GM12892 (cell line): ENCODE results near the gene LAMA1.

Experiments
- POLR2A ChIP-seq: IDR thresholded peaks from 2 replicates; pipeline ENCODE4 v1.6.1; 2011; ENCODE audit warnings: low read depth, low read length, control low read depth
- POLR2AphosphoS5 ChIP-seq: IDR thresholded peaks from 2 replicates; pipeline ENCODE4 v1.6.1; 2011; ENCODE audit warnings: low read depth, low read length, control low read depth
- TAF1 ChIP-seq: IDR thresholded peaks from 2 replicates; pipeline ENCODE4 v1.6.1; 2011; ENCODE audit warnings: low read depth, mild to moderate bottlenecking, control low read depth, low read length, borderline replicate concordance

- TF ChIP-seq POLR2A = no peak
- no peak for TF ChIP-seq TAF1
- no peak for TF ChIP-seq POLR2AphosphoS5
Observed at GRCh38 chr18:7158216-7158615, 40.6 kb upstream of the LAMA1 start.
